HG03521 (cell line): ENCODE measurements around the gene ZNF432.

Experiments used
- ATAC-seq: cut with Tn5 transposase; IDR thresholded peaks from one replicate; pipeline ENCODE4 v1.9.1; 2021; ENCODE audit warnings: mild to moderate bottlenecking, moderate library complexity; ENCODE audit not compliant: unreplicated experiment

ZNF432 gene

GRCh38 chr19:52010674-52011073 is 38.0 kb downstream of the ZNF432 start:
- no peak for ATAC-seq

DNA sequence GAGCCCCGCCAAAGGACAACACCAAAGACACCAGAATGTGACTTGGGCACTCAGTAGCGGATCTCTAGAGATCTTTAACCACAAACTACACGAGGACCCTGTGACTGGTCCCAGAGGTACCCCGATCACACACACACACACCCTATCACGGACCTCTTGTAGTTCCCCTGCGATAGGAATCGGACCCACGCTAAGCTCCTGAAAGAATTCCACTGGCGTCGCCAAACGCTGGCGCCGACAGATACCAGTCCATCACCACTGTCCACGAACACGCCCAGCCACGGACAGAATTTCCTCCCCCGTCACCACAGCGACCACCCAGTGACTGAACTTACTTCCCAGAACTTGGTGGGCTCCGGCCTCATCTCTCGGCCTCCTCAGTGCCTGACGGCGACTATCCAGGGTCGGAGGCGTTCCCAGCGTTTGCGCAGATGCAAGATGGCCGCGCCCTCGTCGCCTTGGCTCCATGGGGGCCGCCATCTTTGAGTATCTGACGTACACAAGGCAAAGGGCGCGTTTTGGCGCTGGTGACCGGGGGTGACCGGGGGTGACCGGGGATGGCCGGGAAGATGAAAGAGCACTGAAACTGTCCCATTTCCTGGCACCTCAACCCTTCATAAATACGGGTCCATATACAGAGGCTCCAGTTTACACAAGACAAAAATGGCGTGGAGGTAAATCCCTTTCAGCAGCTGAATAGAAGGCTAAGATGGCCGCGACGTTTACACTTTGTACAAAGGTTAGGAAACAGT is 40.7 kb downstream of the ZNF432 start, which contains the start of gene ZNF615:
Gene ZNF615, minus strand, starts transcription at position 406 of the 752 bp plus-strand sequence. CDS start 4,500 bp downstream, outside the sequence.
- ATAC-seq = peak; percentile 83

- no peak for ATAC-seq
These were observed 41.2 kb downstream of the ZNF432 start for GRCh38 chr19:52007451-52007805.

DNA sequence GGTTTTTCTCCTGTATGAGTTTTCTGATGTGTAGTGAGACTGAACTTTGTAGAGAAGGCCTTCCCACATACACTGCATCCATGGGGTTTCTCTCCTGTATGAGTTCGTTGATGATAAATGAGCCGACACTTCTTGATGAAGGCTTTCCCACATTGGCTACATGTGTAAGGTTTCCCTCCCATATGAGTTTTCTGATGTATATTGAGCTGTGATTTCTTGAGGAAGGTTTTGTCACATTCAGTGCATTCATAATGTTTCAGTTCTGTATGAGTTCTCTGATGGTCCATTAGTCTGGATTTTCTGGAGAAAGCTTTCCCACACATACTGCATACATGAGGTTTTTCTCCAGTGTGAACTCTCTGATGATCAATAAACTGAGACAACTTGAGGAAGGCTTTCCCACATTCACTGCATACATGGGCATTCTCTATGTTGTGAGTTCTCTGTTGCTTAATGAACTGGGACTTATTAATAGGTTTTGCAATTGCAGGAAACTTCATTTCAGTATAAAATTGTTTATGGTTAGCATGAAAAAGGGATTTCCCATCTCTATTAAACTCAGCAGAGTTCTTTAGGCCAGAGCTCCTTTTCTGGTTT is 54.5 kb downstream of the ZNF432 start:
- no peak for ATAC-seq

DNA sequence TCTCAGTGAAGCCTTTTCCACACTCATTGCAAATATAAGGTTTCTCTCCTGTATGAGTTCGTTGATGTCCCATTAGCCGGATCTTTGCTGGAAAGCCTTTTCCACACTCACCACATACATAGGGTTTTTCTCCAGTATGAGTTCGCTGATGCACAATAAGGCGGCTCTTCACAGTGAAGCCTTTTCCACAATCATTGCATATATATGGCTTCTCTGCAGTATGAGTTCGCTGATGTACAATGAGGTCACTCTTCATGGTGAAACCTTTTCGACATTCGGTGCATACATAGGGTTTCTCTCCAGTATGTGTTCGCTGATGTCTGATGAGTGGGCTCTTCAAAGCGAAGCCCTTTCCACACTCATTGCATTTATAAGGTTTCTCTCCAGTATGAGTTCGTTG is 55.2 kb downstream of the ZNF432 start:
- ATAC-seq = no peak

GRCh38 chr19:51986309-51987291 is 62.0 kb downstream of the ZNF432 start, which contains the start of gene ZNF350:
ZNF350 (minus strand) TSS chr19:51986840; CDS start chr19:51974360, 12,480 bp downstream.
- peak; percentile 79 for ATAC-seq

- ATAC-seq = no peak
These were observed 65.3 kb downstream of the ZNF432 start for GRCh38 chr19:51983361-51983760.
